Measurements from ENCODE around the gene WDR77. TPM values are rescaled to one million over a fixed set of nuclear protein-coding genes. Genes with fewer than 3 reads are reported as not detected.

The WDR77 gene
- 10 to 100 TPM; 19.0 to 33.0 (median 26.4) TPM for total RNA-seq

GRCh38 chr1:111448918-111449702 lies at the start of gene WDR77, which contains the start of gene ATP5PB:
Gene WDR77 (minus strand): TSS chr1:111449256. CDS start chr1:111449169, 87 bp downstream.
Gene ATP5PB (plus strand): TSS chr1:111449464. CDS start chr1:111449542, 78 bp downstream.
- peak in 1 of 2 donors; percentile 35 for TF ChIP-seq POLR2A (IDR thresholded peaks at IDR 0.05)
- no peak for TF ChIP-seq CTCF (IDR thresholded peaks at IDR 0.05)
- H3K4me3 ChIP-seq, result peak within 1 kb of the TSS; percentile 78 to 97 (median 92)
- peak; percentile 91 to 97 (median 91) for DNase-seq
- no peaks in the 10 kb centered on the region for H3K27me3 ChIP-seq
- peaks cover 0 to 15% (median 0%) of the 10 kb centered on the region in 3 donors for H3K36me3 ChIP-seq
- peak within 1 kb of the TSS; percentile 79 to 90 (median 86) for H3K27ac ChIP-seq
- no peaks in the 10 kb centered on the region for H3K9me3 ChIP-seq
- H3K4me1 ChIP-seq, result peaks cover 0 to 64% (median 4%) of the 10 kb centered on the region in 4 donors

GRCh38 chr1:111497592-111497991 lies 48.5 kb upstream of the WDR77 start:
- Histone ChIP-seq H3K27ac (no peak overlapping the region), H3K27me3 (no peaks in the 10 kb centered on the region), H3K36me3 (no peaks in the 10 kb centered on the region), H3K4me3 (no peak overlapping the region), H3K4me1 (no peaks in the 10 kb centered on the region), H3K9me3 (no peaks in the 10 kb centered on the region)
- no peak for DNase-seq
- TF ChIP-seq POLR2A (IDR thresholded peaks at IDR 0.05), result no peak
- no peak for TF ChIP-seq CTCF (IDR thresholded peaks at IDR 0.05)

GRCh38 chr1:111496398-111496797 lies 47.3 kb upstream of the WDR77 start:
- Histone ChIP-seq H3K27me3 (no peaks in the 10 kb centered on the region), H3K36me3 (no peaks in the 10 kb centered on the region), H3K9me3 (no peaks in the 10 kb centered on the region), H3K4me3 (no peak overlapping the region), H3K4me1 (no peaks in the 10 kb centered on the region), H3K27ac (no peak overlapping the region)
- TF ChIP-seq CTCF (IDR thresholded peaks at IDR 0.05) (no peak), POLR2A (IDR thresholded peaks at IDR 0.05) (no peak)
- no peak for DNase-seq

- no peaks in the 10 kb centered on the region for H3K27me3 ChIP-seq
- no peak overlapping the region for H3K4me3 ChIP-seq
- no peaks in the 10 kb centered on the region for H3K4me1 ChIP-seq
- no peaks in the 10 kb centered on the region for H3K36me3 ChIP-seq
- H3K9me3 ChIP-seq, result no peaks in the 10 kb centered on the region
- peak overlapping the region in 3 of 4 donors; percentile 10 to 56 (median 30) for H3K27ac ChIP-seq
- DNase-seq, result no peak
- TF ChIP-seq POLR2A (IDR thresholded peaks at IDR 0.05), result no peak
- TF ChIP-seq CTCF (IDR thresholded peaks at IDR 0.05), result no peak
Measured at GRCh38 chr1:111491070-111491469, 42.0 kb upstream of the WDR77 start.

- no peak overlapping the region for H3K4me3 ChIP-seq
- TF ChIP-seq POLR2A (IDR thresholded peaks at IDR 0.05) (no peak), CTCF (IDR thresholded peaks at IDR 0.05) (no peak)
- no peak for DNase-seq
- no peaks in the 10 kb centered on the region for H3K9me3 ChIP-seq
- no peaks in the 10 kb centered on the region for H3K36me3 ChIP-seq
- H3K27ac ChIP-seq, result peak overlapping the region in 2 of 4 donors; percentile 30 to 56
- no peaks in the 10 kb centered on the region for H3K4me1 ChIP-seq
- no peaks in the 10 kb centered on the region for H3K27me3 ChIP-seq
Measured at GRCh38 chr1:111490220-111490619, 41.2 kb upstream of the WDR77 start.
